KBM-7 (cell line): Measurements from ENCODE around the gene CCT5.

Experiments used
- DNase-seq: peaks from one replicate; pipeline ENCODE4 v3.0.0-alpha.2; 2015
- in situ Hi-C: fragments of 300-500 bp; cut with MboI; formaldehyde crosslinking; loops from 2 replicates; pipeline ENCODE4 v1.14.3; 2020; ENCODE audit warnings: low sequenced_read_pairs, low pct_unique_long_range_greater_than_20kb, mixed read lengths

Gene CCT5

GRCh38 chr5:10311595-10312425 lies 61.7 kb downstream of the CCT5 start:
- in situ Hi-C loops = no loop called here
- no peak for DNase-seq

- no peak for DNase-seq
- in situ Hi-C loops = no loop called here
Observed at GRCh38 chr5:10315201-10315600, 65.1 kb downstream of the CCT5 start.
